Esophagus squamous epithelium (tissue), 5 donors: ENCODE measurements around the gene TBC1D24. TPM values are rescaled to one million over a fixed set of nuclear protein-coding genes. Genes with fewer than 3 reads are reported as not detected.

ENCODE experiments used
- DNase-seq: peaks from one replicate; lab custom pipeline; 2025; lab: John Stamatoyannopoulos, UW
- H3K27ac ChIP-seq, 4 donors: fragments of 200-600 bp; sonication (generic); one replicate each; pipeline ENCODE4 v1.5.1; 2016 to 2019; ENCODE audit warnings: mild to moderate bottlenecking in 1 of 4
- H3K27me3 ChIP-seq, 4 donors: fragments of 200-600 bp; sonication (generic); 1 replicate in 3 of 4; 2 replicates in 1 of 4; pipeline versions ENCODE4 v1.5.1 to v1.6.0; 2017 to 2021; ENCODE audit warnings: antibody characterized with exemption in 1 of 4
- H3K36me3 ChIP-seq, 3 donors: fragments of 200-600 bp; sonication (generic); one replicate each; pipeline ENCODE4 v1.5.1; 2016 to 2019
- H3K4me1 ChIP-seq, 3 donors: fragments of 200-600 bp; sonication (generic); one replicate each; pipeline ENCODE4 v1.5.1; 2017 to 2019
- H3K4me3 ChIP-seq, 4 donors: fragments of 200-600 bp; sonication (generic); 1 replicate in 3 of 4; 2 replicates in 1 of 4; pipeline ENCODE4 v1.5.1; 2016 to 2019; ENCODE audit warnings: mild to moderate bottlenecking in 2 of 4, moderate library complexity in 1 of 4
- H3K9me3 ChIP-seq, 3 donors: fragments of 200-600 bp; sonication (generic); one replicate each; pipeline ENCODE4 v1.5.1; 2016 to 2019
- CTCF ChIP-seq, 6 experiments: fragments of 450-650 bp in 4 of 6; fragments of 200-600 bp in 2 of 6; sonication (generic) in 2 of 6; IDR thresholded peaks; one replicate each; pipeline ENCODE4 v1.5.1; 2016 to 2019; ENCODE audit warnings: antibody characterized with exemption in 6 of 6, mild to moderate bottlenecking in 4 of 6, moderate library complexity in 4 of 6
- POLR2A ChIP-seq, 4 donors: fragments of 450-650 bp; IDR thresholded peaks; one replicate each; pipeline ENCODE4 v1.6.1; 2017; ENCODE audit warnings: antibody characterized with exemption in 4 of 4, mild to moderate bottlenecking in 4 of 4, moderate library complexity in 3 of 4
- WGBS, 2 donors: methylation state at CpG; one replicate each; pipeline ENCODE4 v1.1.5; 2018; 5-methylcytosine and 5-hydroxymethylcytosine counted together
- intact Hi-C: fragments of 100-400 bp; cut with DNase I; formaldehyde crosslinking; loops from one replicate; pipeline ENCODE4 v1.15.0; 2022
- total RNA-seq, 4 donors: library from RNA; depleted of rRNA; stranded (reverse); fragments of >200 nt; gene quantifications; one replicate each; pipeline ENCODE4 v1.1.0, GENCODE V29; 2016
- donor health status: DM: yes; HTN: yes; CAD: no.

TBC1D24 gene
- total RNA-seq, 4 donors from 2014 or later, result 3.1 to 4.6 (median 3.7) TPM

- WGBS, 2 donors, result 0% methylated on average over 2 to 15 of the region's 38 CpGs
- Histone ChIP-seq H3K27ac (peak overlapping the region in 2 of 4 donors; percentile 26 to 54), H3K9me3 (no peaks in the 10 kb centered on the region), H3K27me3 (peaks cover 4 to 65% (median 18%) of the 10 kb centered on the region in 4 donors), H3K36me3 (no peaks in the 10 kb centered on the region), H3K4me1 (peaks cover 24 to 63% (median 40%) of the 10 kb centered on the region in 3 donors), H3K4me3 (peak overlapping the region; percentile 27 to 73 (median 52))
- peak in 1 of 4 donors; percentile 18 for TF ChIP-seq POLR2A (IDR thresholded peaks at IDR 0.05)
- no peak for TF ChIP-seq CTCF (IDR thresholded peaks at IDR 0.05)
- intact Hi-C loops, result no loop called here
- DNase-seq, result no peak
Observed at GRCh38 chr16:2468233-2468724, 6.6 kb upstream of the TBC1D24 start.

GRCh38 chr16:2468725-2469398 lies 6.1 kb upstream of the TBC1D24 start:
- intact Hi-C loops, result no loop called here
- 9 to 11% methylated on average over 7 to 9 of the region's 14 CpGs for WGBS, 2 donors
- Histone ChIP-seq H3K9me3 (no peaks in the 10 kb centered on the region), H3K27me3 (peaks cover 4 to 70% (median 18%) of the 10 kb centered on the region in 4 donors), H3K36me3 (no peaks in the 10 kb centered on the region), H3K4me3 (peak overlapping the region in 3 of 4 donors; percentile 42 to 73 (median 61)), H3K4me1 (peaks cover 28 to 68% (median 46%) of the 10 kb centered on the region in 3 donors), H3K27ac (no peak overlapping the region)
- TF ChIP-seq POLR2A (IDR thresholded peaks at IDR 0.05) (no peak), CTCF (IDR thresholded peaks at IDR 0.05) (no peak)
- no peak for DNase-seq

GRCh38 chr16:2469399-2470233 lies 5.3 kb upstream of the TBC1D24 start:
- peaks cover 28 to 76% (median 54%) of the 10 kb centered on the region in 3 donors for H3K4me1 ChIP-seq
- no peak for DNase-seq
- no peaks in the 10 kb centered on the region for H3K36me3 ChIP-seq
- intact Hi-C loops, result no loop called here
- no peak for TF ChIP-seq POLR2A (IDR thresholded peaks at IDR 0.05)
- no peak for TF ChIP-seq CTCF (IDR thresholded peaks at IDR 0.05)
- H3K27me3 ChIP-seq, result peaks cover 4 to 71% (median 18%) of the 10 kb centered on the region in 4 donors
- WGBS, 2 donors, result 46 to 57% methylated on average over 10 to 13 of the region's 16 CpGs
- no peak overlapping the region for H3K4me3 ChIP-seq
- no peak overlapping the region for H3K27ac ChIP-seq
- H3K9me3 ChIP-seq, result no peaks in the 10 kb centered on the region

DNA sequence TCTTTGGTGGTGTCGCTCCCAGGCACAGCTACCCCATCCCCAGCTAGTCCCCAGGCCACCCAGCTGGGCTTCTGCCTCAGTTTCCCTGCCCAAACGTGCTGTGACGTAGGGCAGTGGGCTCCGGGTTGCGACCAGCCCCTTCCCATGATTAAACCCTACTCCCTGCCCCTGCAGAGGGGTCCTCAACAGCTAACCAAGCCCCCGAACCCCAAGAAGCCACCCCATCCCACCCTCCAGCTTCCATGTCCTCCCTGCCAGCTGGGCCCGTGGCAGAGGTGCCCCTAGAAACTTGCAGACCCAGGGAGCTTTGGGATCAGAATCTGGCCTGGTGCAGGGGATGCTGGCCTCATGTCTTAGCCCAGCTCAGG lies 4.7 kb upstream of the TBC1D24 start:
- intact Hi-C loops, result no loop called here
- no CpG with 5 or more reads among the region's 7 CpGs for WGBS, 2 donors
- Histone ChIP-seq H3K4me1 (peaks cover 28 to 79% (median 55%) of the 10 kb centered on the region in 3 donors), H3K4me3 (no peak overlapping the region), H3K27ac (no peak overlapping the region), H3K27me3 (peaks cover 4 to 71% (median 18%) of the 10 kb centered on the region in 4 donors), H3K36me3 (no peaks in the 10 kb centered on the region), H3K9me3 (no peaks in the 10 kb centered on the region)
- DNase-seq, result no peak
- TF ChIP-seq CTCF (IDR thresholded peaks at IDR 0.05) (no peak), POLR2A (IDR thresholded peaks at IDR 0.05) (no peak)
